GM21825 (cell line): Measurements from ENCODE around the gene TMEM132D.

Source experiments
- ATAC-seq: cut with Tn5 transposase; IDR thresholded peaks from one replicate; pipeline ENCODE4 v1.9.1; 2021; ENCODE audit warnings: mild to moderate bottlenecking, moderate library complexity; ENCODE audit not compliant: unreplicated experiment

The TMEM132D gene

GRCh38 chr12:129467726-129468125 is 436.1 kb downstream of the TMEM132D start:
- no peak for ATAC-seq

GRCh38 chr12:129467289-129467688 is 436.5 kb downstream of the TMEM132D start:
- ATAC-seq, result no peak

- ATAC-seq, result no peak
Observed at GRCh38 chr12:129466499-129466898, 437.3 kb downstream of the TMEM132D start.

- no peak for ATAC-seq
Observed at GRCh38 chr12:129459886-129460285, 443.9 kb downstream of the TMEM132D start.

GRCh38 chr12:129446696-129447095 is 457.1 kb downstream of the TMEM132D start:
- no peak for ATAC-seq

- no peak for ATAC-seq
Observed at GRCh38 chr12:129440278-129440677, 463.5 kb downstream of the TMEM132D start.

GRCh38 chr12:129434790-129435189 is 469.0 kb downstream of the TMEM132D start:
- no peak for ATAC-seq

- no peak for ATAC-seq
Observed at GRCh38 chr12:129428240-129428936, 475.4 kb downstream of the TMEM132D start.

GRCh38 chr12:129423041-129423580 is 480.7 kb downstream of the TMEM132D start:
- no peak for ATAC-seq

GRCh38 chr12:129413295-129413694 is 490.5 kb downstream of the TMEM132D start:
- no peak for ATAC-seq

GRCh38 chr12:129409281-129409680 is 494.5 kb downstream of the TMEM132D start:
- ATAC-seq, result no peak

GRCh38 chr12:129404556-129404955 is 499.3 kb downstream of the TMEM132D start:
- no peak for ATAC-seq

GRCh38 chr12:129401572-129401971 is 502.3 kb downstream of the TMEM132D start:
- no peak for ATAC-seq

- ATAC-seq, result no peak
Observed at GRCh38 chr12:129394177-129394825, 509.5 kb downstream of the TMEM132D start.

GRCh38 chr12:129393357-129393937 is 510.4 kb downstream of the TMEM132D start:
- no peak for ATAC-seq

- no peak for ATAC-seq
Observed at GRCh38 chr12:129385637-129385990, 518.2 kb downstream of the TMEM132D start.

- ATAC-seq, result no peak
Observed at GRCh38 chr12:129383956-129384355, 519.9 kb downstream of the TMEM132D start.

- ATAC-seq, result no peak
Observed at GRCh38 chr12:129381715-129382114, 522.1 kb downstream of the TMEM132D start.

- no peak for ATAC-seq
Observed at GRCh38 chr12:129379076-129379804, 524.6 kb downstream of the TMEM132D start.

- ATAC-seq, result no peak
Observed at GRCh38 chr12:129378496-129378895, 525.3 kb downstream of the TMEM132D start.

- ATAC-seq, result no peak
Observed at GRCh38 chr12:129373746-129374145, 530.1 kb downstream of the TMEM132D start.
